ENCODE data around the gene C16orf89.

The C16orf89 gene

DNA sequence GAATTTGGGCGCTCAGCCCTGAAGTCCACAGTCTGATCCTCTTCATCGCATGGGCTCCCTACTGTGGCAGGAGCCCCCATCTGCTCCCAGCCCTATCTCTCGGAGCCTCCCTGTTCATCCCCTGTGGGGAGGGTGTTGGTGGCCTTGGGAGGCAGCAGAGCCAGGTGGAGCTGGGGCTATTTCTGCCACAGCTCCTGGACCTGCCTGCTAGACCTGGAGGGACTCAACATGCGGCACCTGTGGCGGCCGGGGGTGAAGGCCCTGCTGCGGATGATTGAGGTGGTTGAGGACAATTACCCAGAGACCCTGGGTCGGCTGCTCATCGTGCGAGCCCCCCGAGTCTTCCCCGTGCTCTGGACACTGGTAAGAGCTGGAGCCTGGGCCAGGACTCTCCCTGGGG lies 62.5 kb downstream of the C16orf89 start:
- no peak for DNase-seq (ENCODE audit: low spot score)

DNA sequence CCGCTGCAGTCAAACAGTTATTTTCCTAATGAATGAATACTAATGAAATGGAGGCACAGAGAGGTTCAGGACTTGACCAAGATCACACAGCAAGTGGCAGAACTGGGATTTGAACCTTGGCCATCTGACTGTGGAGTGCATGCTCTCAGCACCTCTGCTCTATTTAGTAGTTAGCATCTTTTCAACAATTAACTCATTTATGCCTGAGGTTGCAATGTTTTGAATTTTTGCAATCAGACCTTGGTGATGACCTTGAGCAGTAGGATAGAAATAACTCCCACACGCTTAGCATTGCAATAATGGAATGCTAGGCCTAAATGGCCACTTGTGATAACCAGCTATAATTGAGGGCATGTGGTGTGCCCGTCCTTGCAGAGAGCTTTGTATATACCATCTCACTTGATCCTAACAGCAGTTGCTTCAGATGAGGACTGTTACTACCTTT lies 63.0 kb downstream of the C16orf89 start:
- no peak for DNase-seq (ENCODE audit: low spot score)

DNA sequence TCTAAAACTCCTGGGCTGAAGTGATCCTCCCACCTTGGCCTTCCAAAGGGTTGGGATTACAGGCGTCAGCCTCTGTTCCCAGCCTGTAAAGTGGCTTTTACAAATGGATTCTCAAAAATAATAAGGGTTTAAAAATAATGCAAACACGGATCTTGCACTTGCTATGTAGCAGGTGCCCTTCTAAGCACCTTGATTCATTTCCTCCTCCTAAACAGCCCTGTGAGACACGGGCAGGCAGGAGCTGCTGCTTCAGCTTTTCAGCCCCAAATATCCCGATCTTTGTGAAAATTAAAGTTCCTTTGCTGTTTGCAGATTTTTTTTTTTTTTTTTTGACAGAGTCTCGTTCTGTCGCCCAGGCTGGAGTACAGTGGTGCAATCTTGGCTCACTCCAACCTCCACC lies 63.8 kb downstream of the C16orf89 start:
- DNase-seq (ENCODE audit: low spot score) = no peak

DNA sequence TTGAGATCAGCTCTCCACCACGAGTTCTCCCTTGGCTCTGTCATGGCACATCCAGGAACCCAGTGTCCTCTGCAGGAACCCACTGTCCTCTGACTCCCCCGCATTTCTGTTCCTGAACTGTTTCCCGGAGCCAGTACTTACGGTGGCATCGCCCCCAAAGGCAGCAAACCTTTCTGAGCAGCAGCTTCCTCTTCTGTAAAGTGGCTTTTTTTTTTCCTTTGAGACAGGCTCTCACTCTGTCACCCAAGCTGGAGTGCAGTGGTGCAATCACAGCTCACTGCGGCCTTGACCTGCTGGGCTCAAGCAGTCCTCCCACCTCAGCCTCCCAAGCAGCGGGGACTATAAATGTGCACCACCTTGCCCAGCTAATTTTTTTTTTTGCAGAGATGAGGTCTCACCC lies 64.2 kb downstream of the C16orf89 start:
- no peak for DNase-seq (ENCODE audit: low spot score)

DNA sequence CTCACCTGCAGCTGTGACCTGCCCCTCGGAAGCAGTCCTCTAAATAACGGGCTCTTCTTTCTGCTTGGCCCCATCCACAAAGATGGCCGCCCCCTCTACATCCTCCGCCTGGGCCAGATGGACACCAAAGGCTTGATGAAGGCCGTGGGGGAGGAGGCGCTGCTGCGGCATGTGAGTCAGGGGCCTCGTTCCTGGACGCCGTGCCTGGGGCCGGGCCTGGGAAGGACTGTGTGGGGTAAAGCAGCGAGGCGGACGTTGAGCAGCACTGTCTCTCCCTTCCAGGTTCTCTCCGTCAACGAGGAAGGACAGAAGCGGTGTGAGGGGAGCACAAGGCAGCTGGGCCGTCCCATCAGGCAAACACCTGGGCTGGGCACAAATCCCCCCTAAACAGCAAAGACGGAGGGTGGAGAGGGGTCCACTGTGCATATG lies 65.2 kb downstream of the C16orf89 start:
- no peak for DNase-seq (ENCODE audit: low spot score)

DNA sequence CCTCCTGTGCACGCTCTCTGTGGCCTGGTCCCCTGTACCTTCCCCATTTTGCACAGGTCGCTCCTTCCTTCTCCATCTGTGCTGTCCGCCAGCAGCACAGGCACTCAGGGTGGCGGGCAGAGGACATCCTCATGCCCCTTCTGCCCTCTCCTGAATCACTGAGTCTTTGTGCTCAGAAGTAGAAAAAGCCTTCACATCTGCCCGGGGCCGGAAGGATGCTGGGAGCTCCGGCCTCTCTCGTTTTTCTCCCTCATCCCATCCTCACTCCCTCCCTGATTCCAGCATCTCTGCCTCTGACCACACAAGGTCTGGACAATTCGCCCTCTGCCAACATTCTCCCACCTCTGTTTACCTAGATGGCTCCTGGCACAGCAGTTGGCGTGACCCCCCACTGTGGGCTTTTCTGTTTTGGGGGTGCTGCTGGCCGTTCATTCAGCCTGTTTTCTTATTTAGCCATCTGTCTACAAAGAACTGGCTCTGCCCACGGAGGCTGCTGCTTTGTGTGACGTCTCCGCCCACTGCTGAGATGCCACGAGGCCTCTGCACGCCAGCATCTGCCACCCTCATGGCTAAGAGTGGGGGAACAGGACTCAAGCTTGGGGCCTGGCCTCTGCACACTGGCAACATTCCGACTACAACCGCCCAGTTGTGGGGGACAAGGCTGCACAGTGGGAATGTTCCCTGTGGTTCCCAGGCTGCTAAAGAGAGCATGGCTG lies 70.9 kb downstream of the C16orf89 start:
- DNase-seq (ENCODE audit: low spot score) = peak; percentile 81
